Prostate gland (tissue), 2 donors: ENCODE measurements around the gene VPS41.

Experiments
- POLR2A ChIP-seq: fragments of 450-650 bp; IDR thresholded peaks from one replicate; pipeline ENCODE4 v1.6.1; 2016; ENCODE audit warnings: antibody characterized with exemption, mild to moderate bottlenecking
- POLR2AphosphoS5 ChIP-seq: sonication (generic); formaldehyde crosslinking; IDR thresholded peaks from one replicate; pipeline ENCODE4 v1.6.1; 2017; ENCODE audit warnings: antibody characterized with exemption
- TF ChIP-seq, protein P1 (sequence below), 4 experiments: fragments of 200-600 bp in 2 of 4; fragments of 450-650 bp in 2 of 4; sonication (generic) in 2 of 4; IDR thresholded peaks; 1 replicate in 3 of 4; 2 replicates in 1 of 4; pipeline ENCODE4 v1.5.1; 2016 to 2019; ENCODE audit warnings: antibody characterized with exemption in 4 of 4, mild to moderate bottlenecking in 2 of 4, moderate library complexity in 2 of 4

DNA sequence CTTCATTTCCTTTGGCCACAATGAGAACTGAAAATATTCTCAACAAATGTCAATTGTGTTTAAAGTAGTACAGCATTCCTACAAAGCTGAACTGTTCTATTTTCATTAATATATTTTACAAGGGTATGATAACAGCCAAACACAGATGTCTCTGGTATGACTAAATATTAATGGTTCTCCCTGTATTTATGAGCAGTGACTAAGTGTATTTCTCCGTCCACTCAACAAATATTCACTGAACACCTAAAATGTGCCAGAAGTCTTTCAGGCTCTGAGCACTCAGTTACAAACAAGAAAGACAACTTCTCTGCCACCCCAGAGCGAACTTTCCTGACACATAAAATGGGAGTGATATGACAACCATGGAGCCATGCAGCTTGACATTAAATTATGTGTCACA lies 135.6 kb downstream of the VPS41 start:
- TF ChIP-seq POLR2A (no peak), POLR2AphosphoS5 (no peak)
- TF ChIP-seq, protein P1, sequence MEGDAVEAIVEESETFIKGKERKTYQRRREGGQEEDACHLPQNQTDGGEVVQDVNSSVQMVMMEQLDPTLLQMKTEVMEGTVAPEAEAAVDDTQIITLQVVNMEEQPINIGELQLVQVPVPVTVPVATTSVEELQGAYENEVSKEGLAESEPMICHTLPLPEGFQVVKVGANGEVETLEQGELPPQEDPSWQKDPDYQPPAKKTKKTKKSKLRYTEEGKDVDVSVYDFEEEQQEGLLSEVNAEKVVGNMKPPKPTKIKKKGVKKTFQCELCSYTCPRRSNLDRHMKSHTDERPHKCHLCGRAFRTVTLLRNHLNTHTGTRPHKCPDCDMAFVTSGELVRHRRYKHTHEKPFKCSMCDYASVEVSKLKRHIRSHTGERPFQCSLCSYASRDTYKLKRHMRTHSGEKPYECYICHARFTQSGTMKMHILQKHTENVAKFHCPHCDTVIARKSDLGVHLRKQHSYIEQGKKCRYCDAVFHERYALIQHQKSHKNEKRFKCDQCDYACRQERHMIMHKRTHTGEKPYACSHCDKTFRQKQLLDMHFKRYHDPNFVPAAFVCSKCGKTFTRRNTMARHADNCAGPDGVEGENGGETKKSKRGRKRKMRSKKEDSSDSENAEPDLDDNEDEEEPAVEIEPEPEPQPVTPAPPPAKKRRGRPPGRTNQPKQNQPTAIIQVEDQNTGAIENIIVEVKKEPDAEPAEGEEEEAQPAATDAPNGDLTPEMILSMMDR (IDR thresholded peaks at IDR 0.05): no peak
